SK-N-SH (cell line): ENCODE results near the gene HEMGN. TPM values are rescaled to one million over a fixed set of nuclear protein-coding genes. Genes with fewer than 3 reads are reported as not detected.
A peak's percentile ranks its signal among the peaks of the same experiment; 100 is the strongest.

Experiments used
- CTCF ChIA-PET: fragments of 300-600, 350-600 bp; formaldehyde crosslinking; extraction: SDS; loops from one replicate; lab custom pipeline; 2021; lab: Yijun Ruan, JAX
- POLR2A ChIA-PET: fragments of 350-600 bp; sonication (Branson Sonifier 250); formaldehyde crosslinking; extraction: SDS; loops from one replicate; lab custom pipeline; 2020; ENCODE audit warnings: antibody characterized with exemption, inconsistent platforms; lab: Yijun Ruan, JAX
- DNase-seq: peaks from one replicate; pipeline ENCODE4 v3.0.0; 2012
- H2AFZ ChIP-seq: fragments of 200-600 bp; sonication (generic); 2 replicates; pipeline ENCODE4 v1.8.1; 2016; ENCODE audit warnings: antibody characterized with exemption, mild to moderate bottlenecking, low read depth
- H3F3A ChIP-seq: fragments of 200-600 bp; sonication (generic); replicated peaks from 2 replicates; pipeline ENCODE3; 2016; ENCODE audit warnings: antibody characterized with exemption, mild to moderate bottlenecking; ENCODE audit not compliant: insufficient read depth
- H3K27ac ChIP-seq, 2 experiments: fragments of 200-500 bp in 1 of 2; fragments of 200-600 bp in 1 of 2; sonication (Bioruptor generic) in 1 of 2; sonication (generic), shearing (Covaris generic) in 1 of 2; 2 replicates each; pipeline versions ENCODE4 v1.5.1 to v1.6.1; 2014 to 2016; ENCODE audit warnings: low read depth in 2 of 2, inconsistent platforms in 1 of 2, low read length in 1 of 2, mild to moderate bottlenecking in 1 of 2, mixed read lengths in 1 of 2
- H3K27me3 ChIP-seq: fragments of 200-600 bp; sonication (generic), shearing (Covaris generic); 2 replicates; pipeline ENCODE4 v1.6.1; 2016; ENCODE audit warnings: mixed run types; ENCODE audit not compliant: insufficient read depth
- H3K36me3 ChIP-seq, 2 experiments: fragments of 200-500 bp in 1 of 2; fragments of 200-600 bp in 1 of 2; sonication (Bioruptor generic) in 1 of 2; sonication (generic) in 1 of 2; replicated peaks in 1 of 2; 2 replicates each; pipeline versions ENCODE3 to v1.5.1; 2014 to 2016; ENCODE audit warnings: low read length in 1 of 2, mild to moderate bottlenecking in 1 of 2; ENCODE audit not compliant: insufficient read depth in 2 of 2, control insufficient read depth in 1 of 2
- H3K4me1 ChIP-seq, 2 experiments: fragments of 200-500 bp in 1 of 2; fragments of 200-600 bp in 1 of 2; sonication (Bioruptor generic) in 1 of 2; sonication (generic), shearing (Covaris generic) in 1 of 2; 2 replicates each; pipeline versions ENCODE4 v1.5.1 to v1.6.1; 2014 to 2016; ENCODE audit warnings: low read depth in 1 of 2, low read length in 1 of 2, mixed run types in 1 of 2; ENCODE audit not compliant: insufficient read depth in 2 of 2, control insufficient read depth in 1 of 2
- H3K4me2 ChIP-seq: fragments of 200-600 bp; sonication (generic), shearing (Covaris generic); 2 replicates; pipeline ENCODE4 v1.6.1; 2017; ENCODE audit warnings: mixed run types
- H3K4me3 ChIP-seq, 2 experiments: fragments of 200-500 bp in 1 of 2; fragments of 200-600 bp in 1 of 2; sonication (Bioruptor generic) in 1 of 2; sonication (generic), shearing (Covaris generic) in 1 of 2; 2 replicates each; pipeline versions ENCODE4 v1.5.1 to v1.8.1; 2014 to 2016; ENCODE audit warnings: low read depth in 2 of 2, inconsistent platforms in 1 of 2, low read length in 1 of 2, mild to moderate bottlenecking in 1 of 2, mixed read lengths in 1 of 2, moderate library complexity in 1 of 2
- H3K79me2 ChIP-seq: fragments of 200-600 bp; sonication (generic); 2 replicates; pipeline ENCODE4 v1.8.1; 2017; ENCODE audit warnings: mild to moderate bottlenecking; ENCODE audit not compliant: insufficient read depth
- H3K9ac ChIP-seq: fragments of 200-600 bp; sonication (generic); 2 replicates; pipeline ENCODE4 v1.6.1; 2017; ENCODE audit warnings: mixed run types
- H3K9me2 ChIP-seq: fragments of 200-600 bp; sonication (generic); 2 replicates; pipeline ENCODE4 v1.6.1; 2017; ENCODE audit warnings: mixed run types
- H3K9me3 ChIP-seq: fragments of 200-600 bp; sonication (generic); 2 replicates; pipeline ENCODE4 v1.6.1; 2017; ENCODE audit warnings: mixed run types, mild to moderate bottlenecking, moderate library complexity
- H4K20me1 ChIP-seq: fragments of 200-600 bp; sonication (generic); 2 replicates; pipeline ENCODE4 v1.6.1; 2017; ENCODE audit warnings: mild to moderate bottlenecking, mixed run types; ENCODE audit not compliant: insufficient read depth
- FOXM1 ChIP-seq: IDR thresholded peaks from 2 replicates; pipeline ENCODE4 v1.4.0; 2012; ENCODE audit warnings: low read depth, mild to moderate bottlenecking
- RAD21 ChIP-seq: IDR thresholded peaks from 2 replicates; pipeline ENCODE4 v1.6.1; 2012; ENCODE audit warnings: mild to moderate bottlenecking, low read length
- SMC3 ChIP-seq: IDR thresholded peaks from 2 replicates; pipeline ENCODE4 v1.6.1; 2012; ENCODE audit warnings: low read depth, low read length, improper control_type of control experiment
- TEAD4 ChIP-seq: IDR thresholded peaks from 2 replicates; pipeline ENCODE4 v1.4.0; 2012; ENCODE audit warnings: mild to moderate bottlenecking, borderline replicate concordance; ENCODE audit not compliant: insufficient read depth
- WGBS: methylation state at CpG from one replicate; pipeline ENCODE4 v1.1.6; 2017; ENCODE audit warnings: low lambda C conversion rate; 5-methylcytosine and 5-hydroxymethylcytosine counted together
- polyA plus RNA-seq, 3 experiments: library from polyadenylated mRNA; depleted of rRNA; stranded (reverse); fragments of >200 nt; gene quantifications; 2 replicates each; pipeline ENCODE4 v1.2.3, GENCODE V29; 2012
- TF ChIP-seq, protein P1 (sequence below): fragments of 200-600 bp; sonication (generic); IDR thresholded peaks from 2 replicates; pipeline ENCODE4 v1.6.1; 2017; ENCODE audit warnings: antibody characterized with exemption, mild to moderate bottlenecking, moderate library complexity
- TF ChIP-seq, protein P2 (sequence below): IDR thresholded peaks from 2 replicates; pipeline ENCODE4 v1.4.0; 2012; ENCODE audit warnings: low read depth, borderline replicate concordance

HEMGN gene
- polyA plus RNA-seq, 1 of the 3 experiments (the other 2 are of a cell fraction), result not detected

DNA sequence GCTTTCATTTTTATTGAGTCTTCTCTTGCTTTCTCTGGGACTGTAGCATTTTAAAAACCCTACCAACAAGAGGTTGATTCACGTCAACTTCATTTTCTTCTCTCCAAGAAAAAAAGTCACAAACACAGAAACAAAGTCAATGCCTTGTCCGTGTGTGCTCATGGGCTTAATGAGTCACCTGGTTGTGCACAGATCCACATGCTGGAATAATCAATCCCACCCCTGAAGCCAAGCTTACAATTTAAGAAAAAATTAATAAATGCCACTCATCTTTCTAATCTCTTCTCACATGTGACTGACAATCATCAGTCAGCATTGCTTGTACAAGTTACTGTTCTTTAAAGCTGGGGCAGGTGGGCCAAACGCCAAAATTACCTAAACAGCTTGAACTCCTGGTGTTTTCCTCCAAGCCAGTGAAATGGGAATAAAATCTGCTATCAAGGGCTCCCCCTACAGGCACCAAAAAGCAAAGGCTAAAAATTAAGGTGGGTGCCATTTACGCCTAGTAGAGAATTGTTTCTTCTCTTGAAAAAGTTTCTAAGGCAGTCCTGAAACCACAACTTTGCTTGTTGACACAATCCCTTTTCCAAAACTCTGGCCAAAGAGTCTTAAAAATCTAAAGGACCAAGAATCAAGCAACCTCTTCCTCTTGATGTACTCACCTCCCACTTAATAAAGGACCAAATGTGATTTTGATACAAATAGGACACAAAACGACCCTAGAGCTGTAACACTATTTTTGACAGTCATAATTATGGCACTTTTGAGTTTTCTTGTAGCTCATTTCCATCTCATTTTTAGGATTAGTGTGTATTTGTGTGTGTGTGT, 37.0 kb downstream of the HEMGN start:
- H4K20me1 ChIP-seq, result no peaks in the 10 kb centered on the region
- peaks cover 0 to 8% of the 10 kb centered on the region in 2 experiments for H3K36me3 ChIP-seq
- H2AFZ ChIP-seq, result no peak overlapping the region
- no peaks in the 10 kb centered on the region for H3K9me2 ChIP-seq
- DNase-seq, result peak; percentile 61
- peaks cover 4% of the 10 kb centered on the region for H3F3A ChIP-seq
- no peaks in the 10 kb centered on the region for H3K79me2 ChIP-seq
- H3K4me1 ChIP-seq, result no peaks in the 10 kb centered on the region
- H3K27me3 ChIP-seq, result no peaks in the 10 kb centered on the region
- 39% methylated on average over 5 of the region's 5 CpGs for WGBS
- no peak overlapping the region for H3K27ac ChIP-seq
- ChIA-PET POLR2A (no interaction called here), CTCF (interaction anchor here (0.6 to 4.1 kb wide), 40 partner anchors 9 to 431 kb away, joined by 3 to 53 read pairs (median 4); partner anchors contain the start of genes ANP32B, FOXE1 and TRMO)
- no peak overlapping the region for H3K9ac ChIP-seq
- H3K9me3 ChIP-seq, result no peaks in the 10 kb centered on the region
- no peak overlapping the region for H3K4me2 ChIP-seq
- peak; percentile 57 for TF ChIP-seq SMC3
- TF ChIP-seq RAD21, result peak; percentile 70
- TF ChIP-seq, protein P1, sequence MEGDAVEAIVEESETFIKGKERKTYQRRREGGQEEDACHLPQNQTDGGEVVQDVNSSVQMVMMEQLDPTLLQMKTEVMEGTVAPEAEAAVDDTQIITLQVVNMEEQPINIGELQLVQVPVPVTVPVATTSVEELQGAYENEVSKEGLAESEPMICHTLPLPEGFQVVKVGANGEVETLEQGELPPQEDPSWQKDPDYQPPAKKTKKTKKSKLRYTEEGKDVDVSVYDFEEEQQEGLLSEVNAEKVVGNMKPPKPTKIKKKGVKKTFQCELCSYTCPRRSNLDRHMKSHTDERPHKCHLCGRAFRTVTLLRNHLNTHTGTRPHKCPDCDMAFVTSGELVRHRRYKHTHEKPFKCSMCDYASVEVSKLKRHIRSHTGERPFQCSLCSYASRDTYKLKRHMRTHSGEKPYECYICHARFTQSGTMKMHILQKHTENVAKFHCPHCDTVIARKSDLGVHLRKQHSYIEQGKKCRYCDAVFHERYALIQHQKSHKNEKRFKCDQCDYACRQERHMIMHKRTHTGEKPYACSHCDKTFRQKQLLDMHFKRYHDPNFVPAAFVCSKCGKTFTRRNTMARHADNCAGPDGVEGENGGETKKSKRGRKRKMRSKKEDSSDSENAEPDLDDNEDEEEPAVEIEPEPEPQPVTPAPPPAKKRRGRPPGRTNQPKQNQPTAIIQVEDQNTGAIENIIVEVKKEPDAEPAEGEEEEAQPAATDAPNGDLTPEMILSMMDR, result peak; percentile 93
- TF ChIP-seq TEAD4, result no peak
- no peak for TF ChIP-seq FOXM1
- H3K4me3 ChIP-seq, result no peak overlapping the region; a peak in 1 of 4 replicates

DNA sequence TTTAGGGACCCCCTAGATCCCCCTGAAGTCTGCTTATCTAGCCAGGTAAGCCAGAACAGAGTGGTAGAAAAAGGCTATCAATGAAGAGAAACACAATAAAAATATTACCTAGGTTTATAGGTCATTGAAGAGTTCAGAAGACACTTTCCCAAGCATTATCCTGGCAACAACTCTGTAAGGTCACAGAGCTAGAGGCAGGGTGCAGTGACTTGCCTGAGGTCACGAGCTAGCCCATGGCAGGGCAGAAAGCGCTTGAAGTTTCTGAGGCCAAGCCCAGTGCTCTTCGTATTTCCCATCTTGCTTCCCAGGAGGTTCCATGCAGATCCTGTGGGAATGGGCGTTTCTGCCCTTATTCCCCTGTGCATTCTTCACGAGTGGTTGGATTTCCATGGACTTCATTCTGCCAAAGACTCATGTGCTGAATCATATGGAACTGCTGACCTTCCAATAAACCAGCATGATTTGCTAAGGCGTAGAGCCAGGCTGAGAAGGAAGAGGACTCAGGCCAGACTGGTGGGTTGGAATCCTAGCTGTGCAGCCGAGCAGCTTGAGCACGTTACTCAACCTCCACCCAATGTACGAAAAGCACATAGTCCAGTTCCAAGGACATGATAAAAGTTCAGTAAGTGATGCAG, 37.8 kb downstream of the HEMGN start:
- no peak overlapping the region for H3K4me3 ChIP-seq

More for the DNA sequence above, 37.8 kb downstream of the HEMGN start:
- Histone ChIP-seq H3K4me2 (no peak overlapping the region), H3K9ac (no peak overlapping the region), H4K20me1 (no peaks in the 10 kb centered on the region), H3F3A (peaks cover 4% of the 10 kb centered on the region), H3K9me3 (no peaks in the 10 kb centered on the region)
- POLR2A ChIA-PET, result no interaction called here
- WGBS, result 96% methylated on average over 9 of the region's 9 CpGs
- TF ChIP-seq, protein P2, sequence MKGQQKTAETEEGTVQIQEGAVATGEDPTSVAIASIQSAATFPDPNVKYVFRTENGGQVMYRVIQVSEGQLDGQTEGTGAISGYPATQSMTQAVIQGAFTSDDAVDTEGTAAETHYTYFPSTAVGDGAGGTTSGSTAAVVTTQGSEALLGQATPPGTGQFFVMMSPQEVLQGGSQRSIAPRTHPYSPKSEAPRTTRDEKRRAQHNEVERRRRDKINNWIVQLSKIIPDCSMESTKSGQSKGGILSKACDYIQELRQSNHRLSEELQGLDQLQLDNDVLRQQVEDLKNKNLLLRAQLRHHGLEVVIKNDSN, result no peak
- no peak for TF ChIP-seq TEAD4
- TF ChIP-seq, all 33 proteins: peak for 0
- H3K4me1 ChIP-seq, result no peaks in the 10 kb centered on the region
- peaks cover 0 to 8% of the 10 kb centered on the region in 2 experiments for H3K36me3 ChIP-seq
- H3K27ac ChIP-seq, result no peak overlapping the region
- no peak overlapping the region for H2AFZ ChIP-seq
- H3K79me2 ChIP-seq, result no peaks in the 10 kb centered on the region
- no peaks in the 10 kb centered on the region for H3K27me3 ChIP-seq
- CTCF ChIA-PET, result interaction anchor here (0.6 to 4.1 kb wide), 34 partner anchors 9 to 431 kb away, joined by 3 to 53 read pairs (median 4); partner anchors contain the start of genes ANP32B and TRMO
- no peaks in the 10 kb centered on the region for H3K9me2 ChIP-seq
- no peak for DNase-seq
